Muscle of back (tissue), 11 donors: Measurements from ENCODE around the gene FOXS1. TPM values are rescaled to one million over a fixed set of nuclear protein-coding genes. Genes with fewer than 3 reads are reported as not detected.

Experiments used
- DNase-seq, 3 donors: peaks; one replicate each; pipeline versions ENCODE4 v3.0.0 to v3.0.0-alpha.2; 2013
- polyA plus RNA-seq, 10 donors: library from polyadenylated mRNA; unstranded; fragments of 120-200 nt; gene quantifications; one replicate each; pipeline ENCODE4 v1.2.1, GENCODE V29; 2013; ENCODE audit not compliant: insufficient read length in 10 of 10

The FOXS1 gene
- polyA plus RNA-seq, 10 donors = 3.9 to 10.8 (median 5.0) TPM

DNA sequence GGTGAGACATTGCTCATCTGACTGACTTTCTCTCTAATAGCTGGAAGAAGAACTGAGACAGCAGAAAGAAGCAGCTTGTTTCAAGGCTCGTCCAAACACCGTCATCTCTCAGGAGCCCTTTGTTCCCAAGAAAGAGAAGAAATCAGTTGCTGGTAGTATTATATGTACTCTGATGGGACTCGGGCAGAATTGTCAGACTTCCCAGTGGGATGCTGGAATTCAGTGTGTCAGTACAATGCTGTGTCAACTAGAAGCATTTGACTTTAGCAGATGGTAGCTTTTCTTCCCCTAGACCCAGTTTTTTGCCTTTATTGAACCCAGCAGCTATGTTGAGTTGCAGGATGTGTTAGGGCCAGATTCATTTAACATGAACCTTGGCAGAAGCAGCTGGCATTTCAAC is 48.0 kb downstream of the FOXS1 start:
- DNase-seq = no peak

Other genes starting within 250 kb of the FOXS1 start
- gene ID1, start 240.3 kb downstream of the FOXS1 start, polyA plus RNA-seq = 10 to 100 TPM; 14.0 to 46.5 (median 29.0) TPM
- gene COX4I2, start 207.7 kb downstream of the FOXS1 start, polyA plus RNA-seq = 10 to 100 TPM in 2 of 10 donors, 1 to 10 TPM in 8; 6.9 to 11.3 (median 9.1) TPM
- 10 to 100 TPM; 25.7 to 59.9 (median 37.6) TPM for gene BCL2L1, start 122.7 kb downstream of the FOXS1 start, polyA plus RNA-seq
- 10 to 100 TPM; 20.0 to 46.9 (median 30.5) TPM for gene TPX2, start 106.3 kb downstream of the FOXS1 start, polyA plus RNA-seq
- 10 to 100 TPM; 26.6 to 54.6 (median 42.6) TPM for gene MYLK2, start 26.2 kb downstream of the FOXS1 start, polyA plus RNA-seq
- gene DUSP15, start 24.9 kb upstream of the FOXS1 start, polyA plus RNA-seq = 1 to 10 TPM; 1.2 to 3.4 (median 2.2) TPM
- under 1 TPM in 9 of 10 donors, not detected in 1; 0.09 to 0.27 (median 0.15) TPM for gene TTLL9, start 25.0 kb upstream of the FOXS1 start, polyA plus RNA-seq
- 10 to 100 TPM; 13.2 to 17.8 (median 15.6) TPM for gene PDRG1, start 106.4 kb upstream of the FOXS1 start, polyA plus RNA-seq
- gene XKR7, start 122.5 kb upstream of the FOXS1 start, polyA plus RNA-seq = under 1 TPM in 8 of 10 donors, not detected in 2; 0.07 to 0.16 (median 0.09) TPM
- 1 to 10 TPM; 4.3 to 7.0 (median 5.2) TPM for gene CCM2L, start 164.8 kb upstream of the FOXS1 start, polyA plus RNA-seq
- 1 to 10 TPM; 3.4 to 5.7 (median 4.5) TPM for gene HCK, start 206.6 kb upstream of the FOXS1 start, polyA plus RNA-seq